Measurements from ENCODE around the gene TYK2. TPM values are rescaled to one million over a fixed set of nuclear protein-coding genes. Genes with fewer than 3 reads are reported as not detected.

The TYK2 gene
- total RNA-seq, result 100 to 1,000 TPM in 2 of 4 donors, 10 to 100 TPM in 2; 80.4 to 200 (median 124) TPM

- Histone ChIP-seq H3K4me3 (peak within 1 kb of the TSS; percentile 84), H3K9me3 (no peaks in the 10 kb centered on the region), H3K27ac (peak within 1 kb of the TSS; percentile 73), H3K27me3 (no peaks in the 10 kb centered on the region), H3K4me1 (peaks cover 18% of the 10 kb centered on the region), H3K36me3 (peaks cover 21% of the 10 kb centered on the region)
- DNase-seq (ENCODE audit: low spot score in 2 of 2), result peak; percentile 97 to 99
- TF ChIP-seq POLR2A (IDR thresholded peaks at IDR 0.05) (peak; percentile 26 to 47), EP300 (IDR thresholded peaks at IDR 0.05) (no peak), CTCF (IDR thresholded peaks at IDR 0.05) (no peak), POLR2AphosphoS5 (IDR thresholded peaks at IDR 0.05) (peak in 1 of 3 donors; percentile 45)
- 0% methylated on average over 19 of the region's 58 CpGs for WGBS
Measured at GRCh38 chr19:10380313-10381102, at the start of gene TYK2. Gene TYK2, minus strand, starts transcription at chr19:10380572. Its CDS starts 2,166 bp downstream, at chr19:10378406.

- Histone ChIP-seq H3K27ac (no peak overlapping the region), H3K27me3 (peaks cover 34% of the 10 kb centered on the region)
Measured at GRCh38 chr19:10428996-10429381, 48.6 kb upstream of the TYK2 start.

GRCh38 chr19:10427169-10427568, 46.8 kb upstream of the TYK2 start:
- Histone ChIP-seq H3K4me3 (no peak overlapping the region), H3K27me3 (peaks cover 48% of the 10 kb centered on the region), H3K4me1 (peaks cover 36% of the 10 kb centered on the region), H3K9me3 (no peaks in the 10 kb centered on the region), H3K36me3 (no peaks in the 10 kb centered on the region), H3K27ac (no peak overlapping the region)
- 85% methylated on average over 6 of the region's 6 CpGs for WGBS
- no peak for TF ChIP-seq POLR2AphosphoS5 (IDR thresholded peaks at IDR 0.05)
- TF ChIP-seq CTCF (IDR thresholded peaks at IDR 0.05), result no peak
- no peak for TF ChIP-seq POLR2A (IDR thresholded peaks at IDR 0.05)
- DNase-seq (ENCODE audit: low spot score in 2 of 2), result no peak

More at GRCh38 chr19:10428996-10429381, 48.6 kb upstream of the TYK2 start:
- Histone ChIP-seq H3K36me3 (no peaks in the 10 kb centered on the region), H3K4me1 (peaks cover 39% of the 10 kb centered on the region), H3K9me3 (no peaks in the 10 kb centered on the region), H3K4me3 (no peak overlapping the region)
- DNase-seq (ENCODE audit: low spot score in 2 of 2), result no peak
- WGBS, result 75% methylated on average over 5 of the region's 5 CpGs
- no peak for TF ChIP-seq CTCF (IDR thresholded peaks at IDR 0.05)

DNA sequence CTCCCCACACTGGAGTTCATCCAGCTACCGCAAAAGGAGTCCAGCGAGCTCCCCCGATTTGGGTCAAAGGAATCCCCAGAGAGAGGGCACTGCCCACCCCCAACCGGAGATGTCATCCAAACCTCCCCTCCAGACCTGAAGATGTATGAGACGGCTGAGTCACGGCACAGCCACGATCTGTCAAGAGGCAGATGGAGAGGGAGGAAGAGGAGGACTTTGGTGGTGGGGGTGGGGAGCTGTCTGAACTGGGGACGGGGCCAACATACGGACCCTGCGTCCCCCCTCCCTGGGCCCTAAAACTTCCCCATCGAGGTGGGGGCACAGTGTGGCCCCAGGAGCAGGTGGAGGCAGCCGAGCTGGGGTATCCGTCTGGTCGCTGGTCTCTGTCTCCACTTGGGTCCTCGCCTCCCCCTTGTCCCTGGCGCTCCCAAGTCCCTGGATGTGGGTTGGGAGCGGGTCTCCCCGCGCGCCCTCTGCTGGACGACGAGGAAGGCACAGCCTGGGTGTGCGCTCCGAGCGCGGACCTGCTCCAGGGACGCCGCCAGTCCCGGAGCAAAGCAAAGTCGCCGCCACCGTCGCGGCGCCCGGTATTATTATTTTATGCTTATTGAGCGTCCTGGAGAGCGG, 43.8 kb upstream of the TYK2 start:
- DNase-seq (ENCODE audit: low spot score in 2 of 2), result peak in 1 of 2 donors; percentile 83
- Histone ChIP-seq H3K36me3 (no peaks in the 10 kb centered on the region), H3K9me3 (no peaks in the 10 kb centered on the region), H3K27ac (no peak overlapping the region), H3K27me3 (peaks cover 65% of the 10 kb centered on the region), H3K4me1 (peaks cover 41% of the 10 kb centered on the region), H3K4me3 (peak overlapping the region; percentile 39)
- TF ChIP-seq EP300 (IDR thresholded peaks at IDR 0.05), result no peak
- TF ChIP-seq CTCF (IDR thresholded peaks at IDR 0.05), result peak; percentile 53 to 97
- WGBS, result 3% methylated on average over 6 of the region's 38 CpGs

- H3K4me3 ChIP-seq, result no peak overlapping the region
- 61% methylated on average over 3 of the region's 3 CpGs for WGBS
- peaks cover 54% of the 10 kb centered on the region for H3K4me1 ChIP-seq
- peaks cover 78% of the 10 kb centered on the region for H3K27me3 ChIP-seq
- TF ChIP-seq EP300 (IDR thresholded peaks at IDR 0.05) (no peak), POLR2A (IDR thresholded peaks at IDR 0.05) (no peak), POLR2AphosphoS5 (IDR thresholded peaks at IDR 0.05) (no peak), CTCF (IDR thresholded peaks at IDR 0.05) (no peak)
- no peaks in the 10 kb centered on the region for H3K36me3 ChIP-seq
- DNase-seq (ENCODE audit: low spot score in 2 of 2), result no peak
- H3K27ac ChIP-seq, result no peak overlapping the region
- no peaks in the 10 kb centered on the region for H3K9me3 ChIP-seq
Measured at GRCh38 chr19:10422846-10423245, 42.5 kb upstream of the TYK2 start.

All from suprapubic skin (tissue), 4 donors.